LNCAP (cell line): ENCODE data around the gene LEKR1.

Experiments used
- CTCF ChIP-seq: fragments of 450-650 bp; IDR thresholded peaks from 2 replicates; pipeline ENCODE4 v1.5.1; 2017; ENCODE audit warnings: mild to moderate bottlenecking

Gene LEKR1

GRCh38 chr3:156910022-156910421 is 83.9 kb downstream of the LEKR1 start:
- no peak for TF ChIP-seq CTCF

DNA sequence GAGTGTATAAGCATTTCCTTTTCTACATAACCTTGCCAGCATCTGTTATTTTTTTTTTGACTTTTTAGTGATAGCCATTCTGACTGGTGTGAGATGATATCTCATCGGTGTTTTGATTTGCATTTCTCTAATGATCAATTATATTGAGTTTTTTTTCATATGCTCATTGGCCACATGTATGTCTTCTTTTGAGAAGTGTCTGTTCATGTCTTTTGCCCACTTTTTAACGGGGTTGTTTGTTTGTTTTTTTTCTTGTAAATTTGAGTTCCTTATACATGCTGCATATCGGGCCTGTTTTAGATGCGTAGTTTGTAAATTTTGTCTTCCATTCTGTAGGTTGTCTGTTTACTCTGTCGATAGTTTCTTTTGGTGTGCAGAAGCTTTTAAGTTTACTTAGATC is 89.2 kb downstream of the LEKR1 start:
- TF ChIP-seq CTCF, result no peak

GRCh38 chr3:156918746-156919145 is 92.6 kb downstream of the LEKR1 start:
- TF ChIP-seq CTCF, result no peak

DNA sequence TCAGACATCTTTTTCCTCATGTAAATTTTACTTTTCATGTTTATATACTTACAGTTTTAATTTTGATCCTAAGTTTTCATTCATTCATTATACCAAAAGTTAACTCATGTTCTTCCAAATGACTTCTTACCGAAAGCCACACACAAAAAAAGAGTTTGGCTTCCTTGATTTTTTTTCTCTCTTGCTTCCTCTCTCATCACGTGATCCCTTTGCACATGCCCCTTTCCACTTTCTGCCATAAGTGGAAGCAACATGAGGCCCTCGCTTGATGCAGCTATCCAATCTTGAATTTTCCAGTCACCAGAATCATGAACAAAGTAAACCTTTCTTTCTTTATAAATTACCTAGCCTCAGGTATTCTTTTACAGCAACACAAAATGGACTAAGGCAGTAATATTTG is 93.7 kb downstream of the LEKR1 start:
- no peak for TF ChIP-seq CTCF

- no peak for TF ChIP-seq CTCF
Observed at GRCh38 chr3:156920399-156920798, 94.2 kb downstream of the LEKR1 start.

DNA sequence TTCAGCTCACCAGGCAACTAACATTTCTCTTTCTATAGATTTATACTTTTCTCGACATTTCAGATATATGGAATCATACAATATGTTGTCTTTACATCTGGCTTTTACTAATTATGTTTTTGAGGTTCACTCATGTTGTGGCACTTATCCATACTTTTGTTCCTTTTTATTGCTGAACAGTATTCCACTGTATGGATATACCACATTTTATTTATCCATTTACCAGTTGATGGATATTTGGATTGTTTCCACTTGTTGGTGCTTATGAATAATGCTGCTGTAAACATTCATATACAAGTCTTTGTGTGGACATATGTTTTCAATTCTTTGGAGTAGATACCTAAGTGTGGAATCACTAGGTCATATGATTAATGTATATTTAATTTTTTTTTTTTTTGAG is 97.2 kb downstream of the LEKR1 start:
- TF ChIP-seq CTCF, result no peak

DNA sequence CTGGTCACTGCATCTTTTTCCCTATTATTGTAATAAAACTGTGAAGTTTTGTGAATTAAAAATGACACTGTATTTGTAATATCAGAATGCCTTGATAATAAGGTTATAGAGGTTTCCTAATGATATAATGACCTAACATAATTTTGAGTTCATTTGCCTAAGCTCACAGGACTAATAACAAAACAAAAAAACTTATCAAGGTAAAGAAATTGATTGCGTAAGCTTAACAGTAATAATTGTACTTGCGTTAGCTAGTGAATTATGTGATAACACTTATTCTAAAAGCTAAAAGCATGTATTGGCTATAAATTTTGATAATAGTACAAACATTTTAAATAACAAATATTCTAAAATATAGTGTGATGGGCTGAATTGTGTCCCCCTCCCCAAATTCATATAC is 112.6 kb downstream of the LEKR1 start:
- TF ChIP-seq CTCF, result no peak

- no peak for TF ChIP-seq CTCF
Observed at GRCh38 chr3:156939315-156939714, 113.2 kb downstream of the LEKR1 start.
